Neural progenitor cell (in vitro differentiated cells): ENCODE measurements around the gene NEUROG1. TPM values are rescaled to one million over a fixed set of nuclear protein-coding genes. Genes with fewer than 3 reads are reported as not detected.

Experiments used
- DNase-seq: peaks from one replicate; pipeline ENCODE4 v3.0.0-alpha.2; 2016; ENCODE audit warnings: low spot score
- H2AFZ ChIP-seq: fragments of 200-600 bp; sonication (generic); replicated peaks from 2 replicates; pipeline ENCODE4 v1.6.1; 2016; ENCODE audit warnings: antibody characterized with exemption
- H3F3A ChIP-seq: fragments of 200-600 bp; sonication (generic); 2 replicates; pipeline ENCODE4 v1.6.1; 2016; ENCODE audit warnings: antibody characterized with exemption, low read depth
- H3K27ac ChIP-seq: fragments of 200-600 bp; sonication (generic); 2 replicates; pipeline ENCODE4 v1.5.1; 2016; ENCODE audit warnings: mild to moderate bottlenecking
- H3K27me3 ChIP-seq: fragments of 200-600 bp; sonication (generic); 2 replicates; pipeline ENCODE4 v1.6.1; 2016; ENCODE audit warnings: mild to moderate bottlenecking, moderate library complexity
- H3K36me3 ChIP-seq: fragments of 200-600 bp; sonication (generic); 2 replicates; pipeline ENCODE4 v1.5.1; 2016
- H3K4me1 ChIP-seq: fragments of 200-600 bp; sonication (generic); 2 replicates; pipeline ENCODE4 v1.6.1; 2016; ENCODE audit warnings: mixed run types
- H3K4me2 ChIP-seq: fragments of 200-600 bp; sonication (generic); 2 replicates; pipeline ENCODE4 v1.6.1; 2016
- H3K4me3 ChIP-seq: fragments of 200-600 bp; sonication (generic); 2 replicates; pipeline ENCODE4 v1.5.1; 2016
- H3K79me2 ChIP-seq: fragments of 200-600 bp; sonication (generic); 2 replicates; pipeline ENCODE4 v1.6.1; 2016; ENCODE audit warnings: low read depth
- H3K9ac ChIP-seq: fragments of 200-600 bp; sonication (generic); 2 replicates; pipeline ENCODE4 v1.6.1; 2016
- H3K9me3 ChIP-seq: fragments of 200-600 bp; sonication (generic); 2 replicates; pipeline ENCODE4 v1.5.1; 2016; ENCODE audit warnings: low read depth
- H4K20me1 ChIP-seq: fragments of 200-600 bp; sonication (generic); 2 replicates; pipeline ENCODE4 v1.6.1; 2016; ENCODE audit warnings: low read depth
- H3K27ac Mint-ChIP-seq: 3 replicates; pipeline ENCODE4 v1.8.0; 2021; ENCODE audit warnings: mixed read lengths
- H3K27me3 Mint-ChIP-seq: 2 replicates; pipeline ENCODE4 v1.8.0; 2022; ENCODE audit warnings: low read depth, mild to moderate bottlenecking, inconsistent platforms, moderate library complexity, mixed read lengths; ENCODE audit not compliant: insufficient read depth
- H3K36me3 Mint-ChIP-seq: 3 replicates; pipeline ENCODE4 v1.8.0; 2021; ENCODE audit warnings: mixed read lengths
- H3K4me1 Mint-ChIP-seq: 3 replicates; pipeline ENCODE4 v1.8.0; 2021; ENCODE audit warnings: mixed read lengths
- H3K4me3 Mint-ChIP-seq: 3 replicates; pipeline ENCODE4 v1.8.0; 2021; ENCODE audit warnings: mild to moderate bottlenecking, moderate library complexity, mixed read lengths
- H3K9me3 Mint-ChIP-seq: 3 replicates; pipeline ENCODE4 v1.8.0; 2020; ENCODE audit warnings: mixed read lengths
- CTCF ChIP-seq: fragments of 200-600 bp; sonication (generic); IDR thresholded peaks from 2 replicates; pipeline ENCODE4 v1.5.1; 2017; ENCODE audit warnings: antibody characterized with exemption, mild to moderate bottlenecking
- EZH2 ChIP-seq: fragments of 200-600 bp; sonication (generic); IDR thresholded peaks from 2 replicates; pipeline ENCODE4 v1.6.1; 2017; ENCODE audit warnings: antibody characterized with exemption, mild to moderate bottlenecking, moderate library complexity
- EZH2phosphoT487 ChIP-seq: fragments of 200-600 bp; sonication (generic); IDR thresholded peaks from 2 replicates; pipeline ENCODE4 v1.6.1; 2017; ENCODE audit warnings: antibody characterized with exemption
- total RNA-seq: library from RNA; depleted of rRNA; stranded (reverse); fragments of >200 nt; gene quantifications from 2 replicates; pipeline ENCODE4 v1.2.3, GENCODE V29; 2015; ENCODE audit warnings: low replicate concordance

Gene NEUROG1
- total RNA-seq, 1 donor from 2014 or later: not detected

- peaks cover 39% of the 10 kb centered on the region for H3K27me3 Mint-ChIP-seq
- no peak overlapping the region for H3K27ac ChIP-seq
- peaks cover 11% of the 10 kb centered on the region for H4K20me1 ChIP-seq
- H3K4me3 Mint-ChIP-seq: no peak overlapping the region
- H3K4me1 ChIP-seq: peaks cover 31% of the 10 kb centered on the region
- no peaks in the 10 kb centered on the region for H3K79me2 ChIP-seq
- H3K9ac ChIP-seq: no peak overlapping the region
- no peak for TF ChIP-seq EZH2
- TF ChIP-seq CTCF: no peak
- no peak for TF ChIP-seq EZH2phosphoT487
- peaks cover 22% of the 10 kb centered on the region for H3K4me1 Mint-ChIP-seq
- no peak overlapping the region for H3K4me2 ChIP-seq
- no peaks in the 10 kb centered on the region for H3K36me3 Mint-ChIP-seq
- H3K27ac Mint-ChIP-seq: no peak overlapping the region
- H3K9me3 ChIP-seq: no peaks in the 10 kb centered on the region
- H3K36me3 ChIP-seq: no peaks in the 10 kb centered on the region
- no peaks in the 10 kb centered on the region for H3F3A ChIP-seq
- no peaks in the 10 kb centered on the region for H3K9me3 Mint-ChIP-seq
- H3K27me3 ChIP-seq: peaks cover 52% of the 10 kb centered on the region
- H3K4me3 ChIP-seq: no peak overlapping the region
- no peak for DNase-seq
- H2AFZ ChIP-seq: no peak overlapping the region
These were observed 46.5 kb upstream of the NEUROG1 start for GRCh38 chr5:135582099-135582781.

DNA sequence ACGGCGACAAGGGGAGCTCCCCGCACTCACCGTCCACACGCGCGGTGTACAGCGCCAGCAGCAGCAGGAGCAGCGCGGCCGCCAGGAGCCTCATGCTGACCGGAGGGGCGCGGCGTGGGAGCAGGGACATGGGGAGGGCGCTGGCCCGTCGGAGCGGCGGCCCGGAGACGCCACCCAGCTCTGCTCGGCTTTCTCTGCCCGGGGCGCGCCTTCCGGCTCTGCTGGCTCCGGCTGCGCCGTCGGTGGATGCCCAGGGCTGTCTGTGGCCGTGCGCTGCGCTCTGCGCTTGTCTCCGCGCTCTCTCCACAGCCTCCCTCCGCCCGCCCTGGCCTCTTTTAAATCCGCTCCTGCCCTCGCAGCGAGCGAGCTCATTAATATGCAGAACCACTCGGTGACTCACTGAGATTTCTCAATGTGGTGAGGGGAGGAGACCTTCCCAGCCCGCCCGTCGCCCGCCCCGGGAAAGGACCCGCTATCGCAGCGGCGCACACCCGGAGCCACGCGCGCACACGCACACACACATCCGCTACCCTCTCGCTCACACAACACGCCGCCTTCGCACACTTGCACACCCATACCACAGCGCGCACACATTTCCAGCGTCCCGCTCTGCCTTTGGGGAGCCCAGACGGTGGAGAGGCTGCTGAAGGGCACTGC lies 43.0 kb upstream of the NEUROG1 start, which contains the start of gene CXCL14:
Gene CXCL14, minus strand, starts transcription at position 307 of the 657 bp plus-strand sequence. Its CDS starts 213 bp downstream, at position 94.
- Mint-ChIP-seq H3K4me3 (peak within 1 kb of the TSS; percentile 90), H3K36me3 (no peaks in the 10 kb centered on the region), H3K27ac (no peak within 1 kb of the TSS), H3K4me1 (peaks cover 38% of the 10 kb centered on the region), H3K9me3 (no peaks in the 10 kb centered on the region), H3K27me3 (peaks cover 34% of the 10 kb centered on the region)
- Histone ChIP-seq H3F3A (peaks cover 10% of the 10 kb centered on the region), H3K36me3 (no peaks in the 10 kb centered on the region), H3K27me3 (peaks cover 73% of the 10 kb centered on the region), H3K9me3 (no peaks in the 10 kb centered on the region), H2AFZ (peak within 1 kb of the TSS; percentile 86), H3K4me2 (peak within 1 kb of the TSS; percentile 89), H3K79me2 (no peaks in the 10 kb centered on the region), H3K4me1 (peaks cover 32% of the 10 kb centered on the region), H3K9ac (no peak within 1 kb of the TSS), H3K27ac (no peak within 1 kb of the TSS), H4K20me1 (peaks cover 22% of the 10 kb centered on the region), H3K4me3 (peak within 1 kb of the TSS; percentile 50)
- TF ChIP-seq CTCF (no peak), EZH2 (peak; percentile 84), EZH2phosphoT487 (peak; percentile 81)
- DNase-seq: peak; percentile 87

DNA sequence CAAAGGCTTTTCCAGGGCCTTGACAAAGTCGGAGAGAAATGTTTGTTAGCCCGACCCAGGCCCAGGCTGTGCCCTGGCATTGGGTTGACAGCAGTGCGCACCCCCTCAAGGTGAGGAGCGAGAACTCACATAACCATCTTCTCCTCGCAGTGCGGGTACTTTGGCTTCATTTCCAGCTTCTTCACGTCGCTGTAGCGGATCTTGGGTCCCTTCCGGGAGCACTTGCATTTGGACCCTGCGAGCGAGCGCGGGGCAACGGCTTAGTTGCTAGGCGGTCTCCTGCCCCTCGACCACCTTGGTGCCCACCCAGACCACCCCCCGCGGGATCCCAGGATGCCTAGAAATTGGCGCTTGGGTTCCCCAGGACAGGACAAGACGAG lies 42.5 kb upstream of the NEUROG1 start:
- Histone ChIP-seq H4K20me1 (peaks cover 22% of the 10 kb centered on the region), H3K36me3 (no peaks in the 10 kb centered on the region), H3K27ac (no peak overlapping the region), H3K27me3 (peaks cover 74% of the 10 kb centered on the region), H3K4me1 (peaks cover 32% of the 10 kb centered on the region), H3F3A (peaks cover 10% of the 10 kb centered on the region), H3K4me3 (peak overlapping the region; percentile 50), H2AFZ (no peak overlapping the region), H3K79me2 (no peaks in the 10 kb centered on the region), H3K9me3 (no peaks in the 10 kb centered on the region), H3K4me2 (peak overlapping the region; percentile 89), H3K9ac (no peak overlapping the region)
- TF ChIP-seq CTCF (no peak), EZH2 (no peak), EZH2phosphoT487 (no peak)
- DNase-seq: peak; percentile 17
- Mint-ChIP-seq H3K27me3 (peaks cover 31% of the 10 kb centered on the region), H3K4me1 (peaks cover 38% of the 10 kb centered on the region), H3K9me3 (no peaks in the 10 kb centered on the region), H3K4me3 (peak overlapping the region; percentile 63), H3K27ac (no peak overlapping the region), H3K36me3 (no peaks in the 10 kb centered on the region)
